ENCODE results near the gene UNKL.

Gene UNKL

DNA sequence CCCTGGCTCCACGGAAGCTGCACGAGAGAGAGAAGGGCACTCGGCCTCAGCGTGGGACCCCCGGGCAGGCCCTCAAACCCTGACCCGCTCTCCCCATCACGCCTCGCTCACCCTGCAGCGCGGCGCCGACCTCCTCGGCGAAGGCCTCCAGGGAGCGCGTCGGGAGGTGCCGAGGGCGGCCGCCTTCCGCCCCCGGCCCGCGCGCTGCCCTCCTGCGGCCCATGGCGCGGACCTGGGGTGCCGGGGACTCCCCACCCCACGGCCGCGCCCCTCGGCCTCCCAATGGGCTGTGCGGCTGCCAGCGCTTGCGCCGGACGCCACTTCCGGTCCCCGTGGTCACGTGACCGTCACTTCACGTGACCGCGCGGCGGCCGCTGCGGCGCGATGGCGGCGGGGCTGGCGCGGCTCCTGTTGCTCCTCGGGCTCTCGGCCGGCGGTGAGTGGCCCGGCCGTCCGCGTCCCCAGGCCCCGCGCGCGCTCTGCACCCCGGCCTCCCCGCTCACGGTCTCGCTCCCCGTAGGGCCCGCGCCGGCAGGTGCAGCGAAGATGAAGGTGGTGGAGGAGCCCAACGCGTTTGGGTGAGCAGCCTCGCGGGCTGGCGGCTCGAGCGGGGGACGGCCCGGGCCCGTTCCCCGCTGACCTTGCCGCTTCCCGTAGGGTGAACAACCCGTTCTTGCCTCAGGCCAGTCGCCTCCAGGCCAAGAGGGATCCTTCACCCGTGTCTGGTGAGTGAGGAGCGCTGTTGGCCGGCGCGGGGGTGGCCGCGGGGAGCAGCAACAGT lies 62.7 kb downstream of the UNKL start, which contains the start of the genes GNPTG and TSR3:
Gene GNPTG, plus strand, starts transcription at position 350 of the 781 bp plus-strand sequence. Its CDS starts 35 bp downstream, at position 385.
Gene TSR3, minus strand, starts transcription at position 297 of the 781 bp plus-strand sequence. Its CDS starts 74 bp downstream, at position 223.
- peak within 1 kb of the TSS; percentile 46 for H3K9ac ChIP-seq
- no peaks in the 10 kb centered on the region for H3K9me3 ChIP-seq (ENCODE audit: control insufficient read depth, low read length)
- H2AFZ ChIP-seq: peak within 1 kb of the TSS; percentile 96
- peaks cover 46% of the 10 kb centered on the region for H3K79me2 ChIP-seq
- H3K4me2 ChIP-seq (ENCODE audit: low read length): peak within 1 kb of the TSS; percentile 93
- H3K36me3 ChIP-seq (ENCODE audit: control insufficient read depth, insufficient read depth, low read length): no peaks in the 10 kb centered on the region
- no peak within 1 kb of the TSS for H3K27ac ChIP-seq
- TF ChIP-seq, protein P1, sequence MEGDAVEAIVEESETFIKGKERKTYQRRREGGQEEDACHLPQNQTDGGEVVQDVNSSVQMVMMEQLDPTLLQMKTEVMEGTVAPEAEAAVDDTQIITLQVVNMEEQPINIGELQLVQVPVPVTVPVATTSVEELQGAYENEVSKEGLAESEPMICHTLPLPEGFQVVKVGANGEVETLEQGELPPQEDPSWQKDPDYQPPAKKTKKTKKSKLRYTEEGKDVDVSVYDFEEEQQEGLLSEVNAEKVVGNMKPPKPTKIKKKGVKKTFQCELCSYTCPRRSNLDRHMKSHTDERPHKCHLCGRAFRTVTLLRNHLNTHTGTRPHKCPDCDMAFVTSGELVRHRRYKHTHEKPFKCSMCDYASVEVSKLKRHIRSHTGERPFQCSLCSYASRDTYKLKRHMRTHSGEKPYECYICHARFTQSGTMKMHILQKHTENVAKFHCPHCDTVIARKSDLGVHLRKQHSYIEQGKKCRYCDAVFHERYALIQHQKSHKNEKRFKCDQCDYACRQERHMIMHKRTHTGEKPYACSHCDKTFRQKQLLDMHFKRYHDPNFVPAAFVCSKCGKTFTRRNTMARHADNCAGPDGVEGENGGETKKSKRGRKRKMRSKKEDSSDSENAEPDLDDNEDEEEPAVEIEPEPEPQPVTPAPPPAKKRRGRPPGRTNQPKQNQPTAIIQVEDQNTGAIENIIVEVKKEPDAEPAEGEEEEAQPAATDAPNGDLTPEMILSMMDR (IDR thresholded peaks at IDR 0.05): no peak
- peak within 1 kb of the TSS; percentile 74 for H3K4me3 ChIP-seq (ENCODE audit: low read depth, low read length)
- H3K4me1 ChIP-seq: peaks cover 12% of the 10 kb centered on the region
- no peaks in the 10 kb centered on the region for H3K27me3 ChIP-seq (ENCODE audit: control insufficient read depth, insufficient read depth, low read length)

DNA sequence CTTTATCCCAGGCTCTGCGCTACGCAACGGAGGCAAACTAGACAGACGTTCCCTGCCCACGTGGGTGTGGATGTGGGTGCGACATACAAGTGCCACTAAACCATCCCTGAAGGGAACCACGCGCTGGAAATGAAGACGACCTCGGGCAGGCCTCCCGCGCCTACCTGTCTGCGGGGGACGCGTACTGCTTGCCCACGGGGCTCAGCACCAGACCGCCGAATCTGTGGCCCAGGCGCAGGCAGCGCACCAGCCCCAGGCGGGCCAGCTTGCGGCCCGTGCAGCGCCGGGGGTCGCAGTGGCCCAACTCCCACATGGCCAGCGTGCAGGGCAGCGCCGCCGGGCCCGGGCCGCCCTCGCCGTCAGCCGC lies 63.3 kb downstream of the UNKL start:
- Histone ChIP-seq H3K4me2 (ENCODE audit: low read length) (peak overlapping the region; percentile 93), H3K27me3 (ENCODE audit: control insufficient read depth, insufficient read depth, low read length) (no peaks in the 10 kb centered on the region), H3K36me3 (ENCODE audit: control insufficient read depth, insufficient read depth, low read length) (no peaks in the 10 kb centered on the region), H3K4me1 (peaks cover 12% of the 10 kb centered on the region), H3K4me3 (ENCODE audit: low read depth, low read length) (peak overlapping the region; percentile 67), H3K27ac (no peak overlapping the region), H3K79me2 (peaks cover 43% of the 10 kb centered on the region), H3K9ac (no peak overlapping the region), H2AFZ (peak overlapping the region; percentile 96), H3K9me3 (ENCODE audit: control insufficient read depth, low read length) (no peaks in the 10 kb centered on the region)
- TF ChIP-seq, protein P1 (IDR thresholded peaks at IDR 0.05): no peak

DNA sequence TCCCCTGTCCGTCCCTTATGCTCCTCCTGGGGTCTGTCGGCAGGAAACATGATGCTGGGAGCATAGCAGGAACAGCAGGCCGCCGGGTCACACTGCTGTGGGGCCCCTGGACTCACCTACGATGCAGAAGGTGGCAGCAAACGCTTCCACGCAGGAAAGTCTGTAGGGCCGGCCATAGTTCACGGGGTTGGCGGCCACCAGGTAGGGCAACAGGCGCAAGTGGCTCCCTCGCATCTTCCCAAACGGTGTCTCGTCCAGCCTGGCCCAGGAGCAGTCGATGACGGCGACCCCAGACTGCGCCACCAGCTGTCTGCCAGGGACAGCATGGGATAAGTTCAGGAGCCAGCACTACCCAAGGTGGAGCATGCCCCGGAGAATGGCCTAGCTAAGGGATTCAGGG lies 63.8 kb downstream of the UNKL start:
- Histone ChIP-seq H3K4me2 (ENCODE audit: low read length) (peak overlapping the region; percentile 93), H3K9me3 (ENCODE audit: control insufficient read depth, low read length) (no peaks in the 10 kb centered on the region), H3K27ac (no peak overlapping the region), H3K79me2 (peaks cover 39% of the 10 kb centered on the region), H3K36me3 (ENCODE audit: control insufficient read depth, insufficient read depth, low read length) (no peaks in the 10 kb centered on the region), H3K4me1 (peaks cover 12% of the 10 kb centered on the region), H3K27me3 (ENCODE audit: control insufficient read depth, insufficient read depth, low read length) (no peaks in the 10 kb centered on the region), H3K4me3 (ENCODE audit: low read depth, low read length) (peak overlapping the region; percentile 67), H2AFZ (no peak overlapping the region), H3K9ac (no peak overlapping the region)
- TF ChIP-seq, protein P1 (IDR thresholded peaks at IDR 0.05): no peak

DNA sequence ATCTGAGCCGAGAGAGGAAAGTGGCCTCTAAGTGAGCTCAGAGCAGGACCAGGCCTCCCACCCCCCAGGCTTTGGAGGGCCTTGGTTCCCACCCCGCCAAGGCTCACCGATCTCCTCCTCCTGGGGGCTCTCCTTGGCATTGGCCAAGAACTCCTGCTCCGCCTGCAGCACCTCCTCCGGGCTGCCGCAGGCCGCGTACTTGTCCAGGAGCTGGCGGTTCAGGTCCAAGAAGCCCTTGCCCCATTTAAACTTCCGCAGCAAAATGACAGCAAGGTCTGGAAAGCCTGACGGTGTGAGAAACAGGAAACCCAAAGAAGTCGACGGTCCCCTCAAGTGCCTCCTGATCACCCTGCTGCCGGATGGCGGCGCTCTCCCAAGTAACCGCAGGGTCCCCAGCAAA lies 64.6 kb downstream of the UNKL start:
- Histone ChIP-seq H3K36me3 (ENCODE audit: control insufficient read depth, insufficient read depth, low read length) (no peaks in the 10 kb centered on the region), H3K4me3 (ENCODE audit: low read depth, low read length) (no peak overlapping the region), H3K27me3 (ENCODE audit: control insufficient read depth, insufficient read depth, low read length) (no peaks in the 10 kb centered on the region), H3K9me3 (ENCODE audit: control insufficient read depth, low read length) (no peaks in the 10 kb centered on the region), H3K9ac (no peak overlapping the region), H2AFZ (no peak overlapping the region), H3K4me2 (ENCODE audit: low read length) (no peak overlapping the region), H3K4me1 (peaks cover 12% of the 10 kb centered on the region), H3K79me2 (peaks cover 32% of the 10 kb centered on the region), H3K27ac (no peak overlapping the region)
- TF ChIP-seq, protein P1 (IDR thresholded peaks at IDR 0.05): no peak

Measured in parathyroid adenoma (tissue), 2 donors.